Breast epithelium (tissue), 3 donors: Measurements from ENCODE around the gene MYO1D.

Experiments used
- POLR2A ChIP-seq: fragments of 450-650 bp; IDR thresholded peaks from one replicate; pipeline ENCODE4 v1.6.1; 2016; ENCODE audit warnings: antibody characterized with exemption, mild to moderate bottlenecking, moderate library complexity
- TF ChIP-seq, protein P1 (sequence below), 3 donors: fragments of 450-650 bp; IDR thresholded peaks; one replicate each; pipeline ENCODE4 v1.5.1; 2016 to 2017; ENCODE audit warnings: antibody characterized with exemption in 3 of 3, mild to moderate bottlenecking in 3 of 3, moderate library complexity in 3 of 3

DNA sequence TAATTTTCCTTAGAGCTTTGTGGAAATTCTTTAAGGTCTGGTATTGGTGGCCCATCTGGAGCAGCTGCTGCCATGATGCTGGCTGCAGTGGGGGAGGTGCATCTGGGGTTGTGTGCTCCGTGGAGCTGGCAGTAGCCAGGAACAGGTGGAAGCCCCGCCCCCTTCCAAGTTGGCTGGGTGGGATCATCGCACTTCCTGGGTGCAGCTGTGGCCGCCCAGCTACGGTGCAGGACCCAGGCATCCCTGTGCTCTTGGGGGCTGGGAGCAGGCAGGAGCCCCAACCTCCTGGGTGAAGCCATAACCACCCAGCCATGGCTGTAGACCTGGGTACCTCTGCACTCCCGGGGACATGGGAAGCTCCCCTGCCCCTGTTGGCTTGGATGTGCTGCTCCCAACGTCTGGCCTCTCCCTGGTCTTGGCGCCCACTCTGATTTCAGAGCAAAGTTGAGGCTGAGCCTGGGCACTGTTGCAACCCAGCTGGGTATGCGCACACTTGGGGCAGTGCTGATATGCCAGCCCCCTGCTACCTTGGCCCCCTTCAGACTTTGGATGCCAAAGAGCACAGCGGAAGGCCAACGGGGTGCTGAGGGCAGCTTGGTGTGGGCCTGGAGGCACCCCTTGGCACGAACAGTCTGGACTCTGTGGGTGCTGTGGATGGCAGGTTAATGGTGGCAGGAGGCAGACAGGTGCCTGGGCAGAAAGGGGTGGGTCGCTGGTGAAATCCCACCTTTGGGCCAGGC lies 145.2 kb downstream of the MYO1D start:
- TF ChIP-seq, protein P1, sequence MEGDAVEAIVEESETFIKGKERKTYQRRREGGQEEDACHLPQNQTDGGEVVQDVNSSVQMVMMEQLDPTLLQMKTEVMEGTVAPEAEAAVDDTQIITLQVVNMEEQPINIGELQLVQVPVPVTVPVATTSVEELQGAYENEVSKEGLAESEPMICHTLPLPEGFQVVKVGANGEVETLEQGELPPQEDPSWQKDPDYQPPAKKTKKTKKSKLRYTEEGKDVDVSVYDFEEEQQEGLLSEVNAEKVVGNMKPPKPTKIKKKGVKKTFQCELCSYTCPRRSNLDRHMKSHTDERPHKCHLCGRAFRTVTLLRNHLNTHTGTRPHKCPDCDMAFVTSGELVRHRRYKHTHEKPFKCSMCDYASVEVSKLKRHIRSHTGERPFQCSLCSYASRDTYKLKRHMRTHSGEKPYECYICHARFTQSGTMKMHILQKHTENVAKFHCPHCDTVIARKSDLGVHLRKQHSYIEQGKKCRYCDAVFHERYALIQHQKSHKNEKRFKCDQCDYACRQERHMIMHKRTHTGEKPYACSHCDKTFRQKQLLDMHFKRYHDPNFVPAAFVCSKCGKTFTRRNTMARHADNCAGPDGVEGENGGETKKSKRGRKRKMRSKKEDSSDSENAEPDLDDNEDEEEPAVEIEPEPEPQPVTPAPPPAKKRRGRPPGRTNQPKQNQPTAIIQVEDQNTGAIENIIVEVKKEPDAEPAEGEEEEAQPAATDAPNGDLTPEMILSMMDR (IDR thresholded peaks at IDR 0.05) = no peak
- no peak for TF ChIP-seq POLR2A
